SK-N-SH (cell line): ENCODE data around the gene SPRY1. TPM values are rescaled to one million over a fixed set of nuclear protein-coding genes. Genes with fewer than 3 reads are reported as not detected.

ENCODE experiments used
- CTCF ChIA-PET: fragments of 300-600, 350-600 bp; formaldehyde crosslinking; extraction: SDS; loops from one replicate; lab custom pipeline; 2021; lab: Yijun Ruan, JAX
- POLR2A ChIA-PET: fragments of 350-600 bp; sonication (Branson Sonifier 250); formaldehyde crosslinking; extraction: SDS; loops from one replicate; lab custom pipeline; 2020; ENCODE audit warnings: antibody characterized with exemption, inconsistent platforms; lab: Yijun Ruan, JAX
- DNase-seq: peaks from one replicate; pipeline ENCODE4 v3.0.0; 2012
- H2AFZ ChIP-seq: fragments of 200-600 bp; sonication (generic); 2 replicates; pipeline ENCODE4 v1.8.1; 2016; ENCODE audit warnings: antibody characterized with exemption, mild to moderate bottlenecking, low read depth
- H3F3A ChIP-seq: fragments of 200-600 bp; sonication (generic); replicated peaks from 2 replicates; pipeline ENCODE3; 2016; ENCODE audit warnings: antibody characterized with exemption, mild to moderate bottlenecking; ENCODE audit not compliant: insufficient read depth
- H3K27ac ChIP-seq, 2 experiments: fragments of 200-500 bp in 1 of 2; fragments of 200-600 bp in 1 of 2; sonication (Bioruptor generic) in 1 of 2; sonication (generic), shearing (Covaris generic) in 1 of 2; 2 replicates each; pipeline versions ENCODE4 v1.5.1 to v1.6.1; 2014 to 2016; ENCODE audit warnings: low read depth in 2 of 2, inconsistent platforms in 1 of 2, low read length in 1 of 2, mild to moderate bottlenecking in 1 of 2, mixed read lengths in 1 of 2
- H3K27me3 ChIP-seq: fragments of 200-600 bp; sonication (generic), shearing (Covaris generic); 2 replicates; pipeline ENCODE4 v1.6.1; 2016; ENCODE audit warnings: mixed run types; ENCODE audit not compliant: insufficient read depth
- H3K36me3 ChIP-seq, 2 experiments: fragments of 200-500 bp in 1 of 2; fragments of 200-600 bp in 1 of 2; sonication (Bioruptor generic) in 1 of 2; sonication (generic) in 1 of 2; replicated peaks in 1 of 2; 2 replicates each; pipeline versions ENCODE3 to v1.5.1; 2014 to 2016; ENCODE audit warnings: low read length in 1 of 2, mild to moderate bottlenecking in 1 of 2; ENCODE audit not compliant: insufficient read depth in 2 of 2, control insufficient read depth in 1 of 2
- H3K4me1 ChIP-seq, 2 experiments: fragments of 200-500 bp in 1 of 2; fragments of 200-600 bp in 1 of 2; sonication (Bioruptor generic) in 1 of 2; sonication (generic), shearing (Covaris generic) in 1 of 2; 2 replicates each; pipeline versions ENCODE4 v1.5.1 to v1.6.1; 2014 to 2016; ENCODE audit warnings: low read depth in 1 of 2, low read length in 1 of 2, mixed run types in 1 of 2; ENCODE audit not compliant: insufficient read depth in 2 of 2, control insufficient read depth in 1 of 2
- H3K4me2 ChIP-seq: fragments of 200-600 bp; sonication (generic), shearing (Covaris generic); 2 replicates; pipeline ENCODE4 v1.6.1; 2017; ENCODE audit warnings: mixed run types
- H3K4me3 ChIP-seq, 2 experiments: fragments of 200-500 bp in 1 of 2; fragments of 200-600 bp in 1 of 2; sonication (Bioruptor generic) in 1 of 2; sonication (generic), shearing (Covaris generic) in 1 of 2; 2 replicates each; pipeline versions ENCODE4 v1.5.1 to v1.8.1; 2014 to 2016; ENCODE audit warnings: low read depth in 2 of 2, inconsistent platforms in 1 of 2, low read length in 1 of 2, mild to moderate bottlenecking in 1 of 2, mixed read lengths in 1 of 2, moderate library complexity in 1 of 2
- H3K79me2 ChIP-seq: fragments of 200-600 bp; sonication (generic); 2 replicates; pipeline ENCODE4 v1.8.1; 2017; ENCODE audit warnings: mild to moderate bottlenecking; ENCODE audit not compliant: insufficient read depth
- H3K9ac ChIP-seq: fragments of 200-600 bp; sonication (generic); 2 replicates; pipeline ENCODE4 v1.6.1; 2017; ENCODE audit warnings: mixed run types
- H3K9me2 ChIP-seq: fragments of 200-600 bp; sonication (generic); 2 replicates; pipeline ENCODE4 v1.6.1; 2017; ENCODE audit warnings: mixed run types
- H3K9me3 ChIP-seq: fragments of 200-600 bp; sonication (generic); 2 replicates; pipeline ENCODE4 v1.6.1; 2017; ENCODE audit warnings: mixed run types, mild to moderate bottlenecking, moderate library complexity
- H4K20me1 ChIP-seq: fragments of 200-600 bp; sonication (generic); 2 replicates; pipeline ENCODE4 v1.6.1; 2017; ENCODE audit warnings: mild to moderate bottlenecking, mixed run types; ENCODE audit not compliant: insufficient read depth
- CTCF ChIP-seq: fragments of 200-600 bp; sonication (generic); IDR thresholded peaks from 2 replicates; pipeline ENCODE4 v1.6.1; 2017; ENCODE audit warnings: antibody characterized with exemption, mild to moderate bottlenecking, moderate library complexity
- MXI1 ChIP-seq: IDR thresholded peaks from 2 replicates; pipeline ENCODE4 v1.6.1; 2012; ENCODE audit warnings: mild to moderate bottlenecking, low read depth, low read length, improper control_type of control experiment
- NFIC ChIP-seq: IDR thresholded peaks from 2 replicates; pipeline ENCODE4 v1.4.0; 2012; ENCODE audit warnings: borderline replicate concordance
- RAD21 ChIP-seq: IDR thresholded peaks from 2 replicates; pipeline ENCODE4 v1.6.1; 2012; ENCODE audit warnings: mild to moderate bottlenecking, low read length
- RFX5 ChIP-seq: IDR thresholded peaks from 2 replicates; pipeline ENCODE4 v1.6.1; 2012; ENCODE audit warnings: mild to moderate bottlenecking, improper control_type of control experiment, low read length
- SIN3A ChIP-seq: IDR thresholded peaks from 2 replicates; pipeline ENCODE4 v1.6.1; 2012; ENCODE audit warnings: low read depth, mild to moderate bottlenecking, low read length, moderate library complexity, borderline replicate concordance
- TEAD4 ChIP-seq: IDR thresholded peaks from 2 replicates; pipeline ENCODE4 v1.4.0; 2012; ENCODE audit warnings: mild to moderate bottlenecking, borderline replicate concordance; ENCODE audit not compliant: insufficient read depth
- USF1 ChIP-seq: IDR thresholded peaks from 2 replicates; pipeline ENCODE4 v1.4.0; 2012; ENCODE audit warnings: low read depth, borderline replicate concordance
- YY1 ChIP-seq: IDR thresholded peaks from 2 replicates; pipeline ENCODE4 v1.4.0; 2012; ENCODE audit warnings: low read depth, mild to moderate bottlenecking
- WGBS: methylation state at CpG from one replicate; pipeline ENCODE4 v1.1.6; 2017; ENCODE audit warnings: low lambda C conversion rate; 5-methylcytosine and 5-hydroxymethylcytosine counted together
- polyA plus RNA-seq, 3 experiments: library from polyadenylated mRNA; depleted of rRNA; stranded (reverse); fragments of >200 nt; gene quantifications; 2 replicates each; pipeline ENCODE4 v1.2.3, GENCODE V29; 2012
- TF ChIP-seq, protein P1 (sequence below): fragments of 150-350 bp; IDR thresholded peaks from 2 replicates; pipeline ENCODE4 v1.6.1; 2017; ENCODE audit warnings: antibody characterized with exemption, low read length, low read depth, borderline replicate concordance

The SPRY1 gene
- polyA plus RNA-seq, 1 of the 3 experiments (the other 2 are of a cell fraction), result 12.4 TPM

DNA sequence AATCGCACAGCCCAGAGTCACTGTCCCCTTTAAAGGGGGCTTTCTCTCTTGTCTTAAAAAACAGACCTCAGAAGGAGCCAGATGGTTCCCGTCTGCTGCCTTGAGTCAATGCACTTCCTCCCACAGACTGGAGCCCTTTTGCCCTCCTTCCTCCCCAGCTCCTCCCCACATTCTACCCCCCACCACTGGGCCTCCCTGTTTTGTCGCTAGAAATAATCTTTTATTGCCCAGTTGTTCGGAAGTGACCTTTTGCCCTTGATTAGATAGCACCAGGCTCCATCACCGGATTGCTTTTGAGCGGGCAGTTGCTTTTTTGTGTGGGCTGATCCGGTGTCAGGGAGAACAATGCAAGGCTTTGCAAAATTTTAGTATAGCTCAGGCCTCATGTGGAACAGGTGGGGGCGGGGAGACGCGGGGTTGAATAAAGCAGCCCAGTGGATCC lies 47.7 kb downstream of the SPRY1 start:
- no peak overlapping the region for H3K4me2 ChIP-seq
- POLR2A ChIA-PET, result no interaction called here

DNA sequence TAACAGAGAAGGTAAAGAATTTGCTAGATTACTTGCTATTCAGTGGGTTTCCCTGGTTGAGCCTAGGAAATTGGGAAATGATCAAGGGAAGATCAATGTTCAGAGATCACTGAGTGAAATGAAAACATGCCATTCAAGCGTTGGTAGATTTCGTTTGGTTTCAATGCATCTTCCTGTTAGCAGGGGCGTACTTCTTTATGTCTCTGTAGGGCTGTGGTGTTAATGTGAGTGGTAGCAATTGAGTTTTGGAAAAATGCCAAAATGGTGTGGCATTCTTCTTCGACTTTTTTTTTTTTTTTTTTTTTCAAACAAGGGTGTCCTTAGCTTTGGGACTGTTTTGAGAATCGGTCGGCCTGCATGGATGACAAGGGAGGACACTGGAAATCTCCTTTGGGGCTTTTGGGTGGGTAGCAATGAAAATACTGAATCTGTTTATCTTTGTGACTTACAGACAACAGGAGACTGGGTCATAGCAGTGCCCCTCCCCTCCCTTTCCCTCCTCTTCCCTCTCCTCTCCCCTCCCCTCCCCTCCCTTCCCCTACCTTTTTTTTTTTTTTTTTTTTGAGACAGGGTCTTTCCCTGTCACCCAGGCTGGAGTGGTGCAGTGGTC lies 50.4 kb downstream of the SPRY1 start:
- H3F3A ChIP-seq, result no peaks in the 10 kb centered on the region
- H3K27me3 ChIP-seq, result no peaks in the 10 kb centered on the region
- ChIA-PET CTCF (no interaction called here), POLR2A (no interaction called here)
- H3K4me1 ChIP-seq, result peaks cover 2 to 9% of the 10 kb centered on the region in 2 experiments; a peak in 2 of 4 replicates
- 68% methylated on average over 6 of the region's 6 CpGs for WGBS
- no peaks in the 10 kb centered on the region for H3K9me3 ChIP-seq
- H3K27ac ChIP-seq, result no peak overlapping the region
- no peak overlapping the region for H3K4me2 ChIP-seq
- H3K36me3 ChIP-seq, result no peaks in the 10 kb centered on the region
- H3K4me3 ChIP-seq, result no peak overlapping the region
- H3K9me2 ChIP-seq, result no peaks in the 10 kb centered on the region
- TF ChIP-seq TEAD4, result no peak
- no peak for TF ChIP-seq CTCF
- TF ChIP-seq, protein P1, sequence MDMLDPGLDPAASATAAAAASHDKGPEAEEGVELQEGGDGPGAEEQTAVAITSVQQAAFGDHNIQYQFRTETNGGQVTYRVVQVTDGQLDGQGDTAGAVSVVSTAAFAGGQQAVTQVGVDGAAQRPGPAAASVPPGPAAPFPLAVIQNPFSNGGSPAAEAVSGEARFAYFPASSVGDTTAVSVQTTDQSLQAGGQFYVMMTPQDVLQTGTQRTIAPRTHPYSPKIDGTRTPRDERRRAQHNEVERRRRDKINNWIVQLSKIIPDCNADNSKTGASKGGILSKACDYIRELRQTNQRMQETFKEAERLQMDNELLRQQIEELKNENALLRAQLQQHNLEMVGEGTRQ, result no peak
- no peak for TF ChIP-seq RFX5
- no peak for TF ChIP-seq MXI1
- TF ChIP-seq SIN3A, result no peak
- no peaks in the 10 kb centered on the region for H3K79me2 ChIP-seq
- no peak overlapping the region for H3K9ac ChIP-seq
- H2AFZ ChIP-seq, result no peak overlapping the region
- H4K20me1 ChIP-seq, result no peaks in the 10 kb centered on the region
- DNase-seq, result no peak

More for the DNA sequence above, 47.7 kb downstream of the SPRY1 start:
- CTCF ChIA-PET, result no interaction called here
- no peak overlapping the region for H3K9ac ChIP-seq
- peaks cover 0 to 2% of the 10 kb centered on the region in 2 experiments; a peak in 1 of 4 replicates for H3K4me1 ChIP-seq
- no peaks in the 10 kb centered on the region for H3K79me2 ChIP-seq
- TF ChIP-seq NFIC (no peak), RFX5 (no peak), YY1 (no peak), RAD21 (no peak), SIN3A (no peak), USF1 (no peak), MXI1 (no peak)
- H3K9me3 ChIP-seq, result no peaks in the 10 kb centered on the region
- no peaks in the 10 kb centered on the region for H4K20me1 ChIP-seq
- H3K27me3 ChIP-seq, result no peaks in the 10 kb centered on the region
- H2AFZ ChIP-seq, result 0 out of 2 replicates have a peak overlapping the region, but pooled peaks have one; percentile 20
- no peak overlapping the region for H3K4me3 ChIP-seq
- H3K27ac ChIP-seq, result no peak overlapping the region
- DNase-seq, result no peak
- 81% methylated on average over 10 of the region's 10 CpGs for WGBS
- H3F3A ChIP-seq, result no peaks in the 10 kb centered on the region
- no peaks in the 10 kb centered on the region for H3K9me2 ChIP-seq
- H3K36me3 ChIP-seq, result no peaks in the 10 kb centered on the region
